ENCODE results near the gene PTH2R.
"Not testable (repeated sequence)": the region's sequence is repeated elsewhere in the genome, so short reads cannot be mapped to it uniquely, and the experiment has no call there.

Gene PTH2R

GRCh38 chr2:208501206-208501605 lies 94.6 kb downstream of the PTH2R start:
- ATAC-seq: no peak
- TF ChIP-seq ARNTL (CRISPR knock-in tag; IDR thresholded peaks at IDR 0.05; ENCODE audit: borderline replicate concordance, low read depth): no peak
- TF ChIP-seq, protein P1, sequence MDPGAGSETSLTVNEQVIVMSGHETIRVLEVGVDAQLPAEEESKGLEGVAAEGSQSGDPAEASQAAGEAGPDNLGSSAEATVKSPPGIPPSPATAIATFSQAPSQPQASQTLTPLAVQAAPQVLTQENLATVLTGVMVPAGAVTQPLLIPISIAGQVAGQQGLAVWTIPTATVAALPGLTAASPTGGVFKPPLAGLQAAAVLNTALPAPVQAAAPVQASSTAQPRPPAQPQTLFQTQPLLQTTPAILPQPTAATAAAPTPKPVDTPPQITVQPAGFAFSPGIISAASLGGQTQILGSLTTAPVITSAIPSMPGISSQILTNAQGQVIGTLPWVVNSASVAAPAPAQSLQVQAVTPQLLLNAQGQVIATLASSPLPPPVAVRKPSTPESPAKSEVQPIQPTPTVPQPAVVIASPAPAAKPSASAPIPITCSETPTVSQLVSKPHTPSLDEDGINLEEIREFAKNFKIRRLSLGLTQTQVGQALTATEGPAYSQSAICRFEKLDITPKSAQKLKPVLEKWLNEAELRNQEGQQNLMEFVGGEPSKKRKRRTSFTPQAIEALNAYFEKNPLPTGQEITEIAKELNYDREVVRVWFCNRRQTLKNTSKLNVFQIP (CRISPR knock-in tag; IDR thresholded peaks at IDR 0.05; ENCODE audit: borderline replicate concordance, low read depth): no peak
- TF ChIP-seq, protein P2, sequence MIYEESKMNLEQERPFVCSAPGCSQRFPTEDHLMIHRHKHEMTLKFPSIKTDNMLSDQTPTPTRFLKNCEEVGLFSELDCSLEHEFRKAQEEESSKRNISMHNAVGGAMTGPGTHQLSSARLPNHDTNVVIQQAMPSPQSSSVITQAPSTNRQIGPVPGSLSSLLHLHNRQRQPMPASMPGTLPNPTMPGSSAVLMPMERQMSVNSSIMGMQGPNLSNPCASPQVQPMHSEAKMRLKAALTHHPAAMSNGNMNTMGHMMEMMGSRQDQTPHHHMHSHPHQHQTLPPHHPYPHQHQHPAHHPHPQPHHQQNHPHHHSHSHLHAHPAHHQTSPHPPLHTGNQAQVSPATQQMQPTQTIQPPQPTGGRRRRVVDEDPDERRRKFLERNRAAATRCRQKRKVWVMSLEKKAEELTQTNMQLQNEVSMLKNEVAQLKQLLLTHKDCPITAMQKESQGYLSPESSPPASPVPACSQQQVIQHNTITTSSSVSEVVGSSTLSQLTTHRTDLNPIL (CRISPR knock-in tag; IDR thresholded peaks at IDR 0.05; ENCODE audit: low read depth): no peak
- TF ChIP-seq TCF4 (CRISPR knock-in tag; IDR thresholded peaks at IDR 0.05; ENCODE audit: borderline replicate concordance): no peak

GRCh38 chr2:208502288-208502687 lies 95.7 kb downstream of the PTH2R start:
- ATAC-seq: no peak
- no peak for TF ChIP-seq TCF4 (CRISPR knock-in tag; IDR thresholded peaks at IDR 0.05; ENCODE audit: borderline replicate concordance)
- TF ChIP-seq CSRNP3 (CRISPR knock-in tag; IDR thresholded peaks at IDR 0.05): no peak
- no peak for TF ChIP-seq ZNF565 (CRISPR knock-in tag; conservative IDR thresholded peaks at IDR 0.05; ENCODE audit: low read depth)

- ATAC-seq: not testable (repeated sequence)
Measured at GRCh38 chr2:208505365-208505764, 98.8 kb downstream of the PTH2R start.

DNA sequence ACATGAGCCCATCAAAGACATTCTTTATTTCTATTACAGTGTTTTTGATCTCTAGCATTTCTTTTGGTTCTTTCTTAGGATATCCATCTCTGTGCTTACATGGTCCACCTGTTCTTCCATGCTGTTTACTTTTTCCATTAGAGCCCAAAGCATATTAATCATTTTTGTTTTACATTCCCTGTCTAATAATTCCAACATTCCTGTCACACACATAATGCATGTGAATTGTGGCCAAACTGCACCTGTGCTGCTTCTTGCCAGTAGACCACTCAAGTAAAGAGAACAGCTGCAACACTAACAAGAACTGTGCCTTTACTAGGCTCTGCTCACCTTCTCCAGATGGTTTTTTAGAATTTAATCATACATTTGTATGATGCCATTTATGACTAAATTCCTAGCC lies 103.0 kb downstream of the PTH2R start:
- ATAC-seq: no peak
- TF ChIP-seq ZC3H10 (CRISPR knock-in tag; IDR thresholded peaks at IDR 0.05): no peak
- TF ChIP-seq GLIS3 (CRISPR knock-in tag; IDR thresholded peaks at IDR 0.05): no peak
- no peak for TF ChIP-seq SNAI2 (CRISPR knock-in tag; IDR thresholded peaks at IDR 0.05)
- no peak for TF ChIP-seq RARB (CRISPR knock-in tag; IDR thresholded peaks at IDR 0.05)
- TF ChIP-seq, protein P1 (CRISPR knock-in tag; IDR thresholded peaks at IDR 0.05; ENCODE audit: borderline replicate concordance, low read depth): no peak
- no peak for TF ChIP-seq TSHZ2 (CRISPR knock-in tag; IDR thresholded peaks at IDR 0.05)
- TF ChIP-seq ISL1 (CRISPR knock-in tag; IDR thresholded peaks at IDR 0.05): no peak

DNA sequence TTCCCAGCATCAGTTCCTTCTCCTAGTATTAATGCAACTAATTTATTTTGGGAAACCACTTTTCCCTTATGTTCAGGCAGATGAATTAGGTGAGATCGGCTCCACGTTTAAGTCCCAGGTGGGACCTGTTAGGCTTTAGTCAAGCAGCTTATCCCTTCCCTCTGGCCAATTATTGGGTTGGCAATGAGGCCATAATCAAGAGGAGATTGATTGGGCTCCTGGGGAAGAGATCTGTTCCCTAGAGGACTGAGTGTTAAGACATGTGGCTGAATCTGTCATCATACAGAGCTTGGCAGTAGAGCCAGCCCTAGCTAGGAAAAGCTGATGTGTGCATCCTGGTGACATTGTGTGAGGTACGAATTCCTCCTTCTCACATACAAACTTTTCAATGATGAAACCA lies 104.4 kb downstream of the PTH2R start:
- no peak for ATAC-seq
- TF ChIP-seq BACH2 (CRISPR knock-in tag; IDR thresholded peaks at IDR 0.05; ENCODE audit: borderline replicate concordance): no peak
- no peak for TF ChIP-seq ESRRG (CRISPR knock-in tag; IDR thresholded peaks at IDR 0.05)
- TF ChIP-seq, protein P1 (CRISPR knock-in tag; IDR thresholded peaks at IDR 0.05; ENCODE audit: borderline replicate concordance, low read depth): no peak
- no peak for TF ChIP-seq ZNF565 (CRISPR knock-in tag; conservative IDR thresholded peaks at IDR 0.05; ENCODE audit: low read depth)
- no peak for TF ChIP-seq CSRNP3 (CRISPR knock-in tag; IDR thresholded peaks at IDR 0.05)
- TF ChIP-seq ZNF8 (CRISPR knock-in tag; IDR thresholded peaks at IDR 0.05): no peak
- TF ChIP-seq ZFP3 (CRISPR knock-in tag; IDR thresholded peaks at IDR 0.05): no peak
